Lung (tissue), 12 donors: ENCODE measurements around the gene SLC2A6. TPM values are rescaled to one million over a fixed set of nuclear protein-coding genes. Genes with fewer than 3 reads are reported as not detected.

Experiments used
- ATAC-seq: fragments of 200-7000 bp; cut with Tn5 transposase; one replicate; pipeline ENCODE4 v1.9.1; 2020; ENCODE audit warnings: moderate number of reproducible peaks; ENCODE audit not compliant: insufficient read depth, low FRiP score
- DNase-seq, 3 donors: peaks; one replicate each; pipeline ENCODE4 v3.0.0-alpha.2; 2013 to 2017
- H3K27ac ChIP-seq, 2 donors: one replicate each; pipeline ENCODE4 v1.5.1; 2013; ENCODE audit warnings: mild to moderate bottlenecking in 2 of 2, moderate library complexity in 2 of 2, control low read depth in 1 of 2, inconsistent platforms in 1 of 2, low read depth in 1 of 2, low read length in 1 of 2
- H3K27me3 ChIP-seq, 3 donors: one replicate each; pipeline ENCODE4 v1.5.1; 2013; ENCODE audit warnings: low read length in 2 of 3; ENCODE audit not compliant: control insufficient read depth in 3 of 3, insufficient read depth in 3 of 3
- H3K36me3 ChIP-seq, 4 donors: one replicate each; pipeline ENCODE4 v1.5.1; 2013; ENCODE audit warnings: low read length in 4 of 4, mild to moderate bottlenecking in 1 of 4, moderate library complexity in 1 of 4; ENCODE audit not compliant: control insufficient read depth in 4 of 4, insufficient read depth in 4 of 4
- H3K4me1 ChIP-seq, 5 donors: one replicate each; pipeline ENCODE4 v1.5.1; 2013; ENCODE audit warnings: low read length in 5 of 5, mild to moderate bottlenecking in 2 of 5, moderate library complexity in 1 of 5; ENCODE audit not compliant: control insufficient read depth in 5 of 5, insufficient read depth in 5 of 5
- H3K4me3 ChIP-seq: one replicate; pipeline ENCODE4 v1.5.1; 2013; ENCODE audit warnings: mild to moderate bottlenecking, control low read depth, moderate library complexity
- H3K9ac ChIP-seq, 2 donors: one replicate each; pipeline ENCODE4 v1.5.1; 2013; ENCODE audit warnings: low read length in 2 of 2, control low read depth in 1 of 2; ENCODE audit not compliant: insufficient read depth in 1 of 2
- H3K9me3 ChIP-seq, 4 donors: one replicate each; pipeline ENCODE4 v1.5.1; 2013; ENCODE audit warnings: low read length in 3 of 4, mild to moderate bottlenecking in 1 of 4, moderate library complexity in 1 of 4; ENCODE audit not compliant: control insufficient read depth in 4 of 4, insufficient read depth in 3 of 4
- WGBS, 2 donors: extraction: QIAGEN DNeasy Blood & Tissue Kit; methylation state at CpG; one replicate each; pipeline ENCODE4 v1.1.7; 2013; 5-methylcytosine and 5-hydroxymethylcytosine counted together
- polyA plus RNA-seq, 2 donors: library from polyadenylated mRNA; stranded (reverse); fragments of 200-250 nt; gene quantifications; one replicate each; pipeline ENCODE4 v1.2.1, GENCODE V29; 2013
- total RNA-seq, 2 donors: library from RNA; depleted of rRNA in 1 of 2; stranded (reverse); fragments of >200 nt in 1 of 2; gene quantifications; one replicate each; pipeline ENCODE4 v1.2.1, GENCODE V29; 2014 to 2021
- TF ChIP-seq, protein P1 (sequence below): IDR thresholded peaks from 2 replicates; pipeline ENCODE4 v1.5.1; 2012; ENCODE audit warnings: mild to moderate bottlenecking; ENCODE audit errors: control extremely low read depth, extremely low read depth
- donor health status: control.
- donor health status: control.
- donor health status: Bipolar disorder and iron deficiency.
- donor health status: healthy.
- donor health status: DM: yes; HTN: yes; CAD: no.

SLC2A6 gene
- total and polyA plus RNA-seq, 4 donors: 8.4 to 49.6 (median 18.5) TPM

DNA sequence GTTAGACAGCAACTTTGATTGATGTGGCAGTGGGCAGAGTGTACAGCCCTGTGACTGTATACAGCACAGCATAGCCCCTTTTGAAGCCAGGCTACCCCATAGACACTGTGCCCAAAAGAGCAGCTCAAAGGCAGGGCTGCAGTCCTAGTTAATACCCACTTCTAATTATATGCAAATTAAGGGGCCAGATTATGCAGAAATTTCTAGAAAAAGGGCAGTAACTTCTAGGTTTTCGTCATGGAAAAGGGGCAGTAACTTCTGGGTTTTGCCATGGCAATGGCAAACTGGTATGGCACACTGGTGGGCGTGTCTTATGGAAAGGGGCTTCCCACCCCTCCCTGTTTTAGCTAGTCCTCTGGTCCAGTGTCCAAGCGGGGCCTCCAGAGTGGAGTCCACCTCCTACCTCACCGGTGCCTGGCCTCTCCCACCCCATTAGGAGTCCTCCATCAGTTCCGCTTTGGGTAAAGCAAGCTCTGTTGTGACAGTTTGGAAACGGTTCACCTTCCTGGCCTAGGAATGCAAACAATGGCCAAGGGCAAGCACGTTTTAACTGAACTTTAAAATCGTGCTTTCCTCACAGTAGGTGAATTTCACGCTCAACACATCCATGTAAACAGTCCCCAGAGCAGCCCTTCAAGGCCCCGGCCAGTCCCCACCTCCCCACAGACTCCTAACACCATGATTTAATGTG, 51.1 kb downstream of the SLC2A6 start:
- Histone ChIP-seq H3K36me3 (no peaks in the 10 kb centered on the region), H3K27me3 (peaks cover 0 to 3% (median 3%) of the 10 kb centered on the region in 3 donors), H3K9ac (no peak overlapping the region), H3K4me1 (peaks cover 0 to 5% (median 0%) of the 10 kb centered on the region in 5 donors), H3K9me3 (peaks cover 0 to 3% (median 0%) of the 10 kb centered on the region in 4 donors), H3K27ac (no peak overlapping the region), H3K4me3 (no peak overlapping the region)
- WGBS, 2 donors: 63 to 66% methylated on average over 10 of the region's 10 CpGs
- no peak for ATAC-seq
- TF ChIP-seq, protein P1, sequence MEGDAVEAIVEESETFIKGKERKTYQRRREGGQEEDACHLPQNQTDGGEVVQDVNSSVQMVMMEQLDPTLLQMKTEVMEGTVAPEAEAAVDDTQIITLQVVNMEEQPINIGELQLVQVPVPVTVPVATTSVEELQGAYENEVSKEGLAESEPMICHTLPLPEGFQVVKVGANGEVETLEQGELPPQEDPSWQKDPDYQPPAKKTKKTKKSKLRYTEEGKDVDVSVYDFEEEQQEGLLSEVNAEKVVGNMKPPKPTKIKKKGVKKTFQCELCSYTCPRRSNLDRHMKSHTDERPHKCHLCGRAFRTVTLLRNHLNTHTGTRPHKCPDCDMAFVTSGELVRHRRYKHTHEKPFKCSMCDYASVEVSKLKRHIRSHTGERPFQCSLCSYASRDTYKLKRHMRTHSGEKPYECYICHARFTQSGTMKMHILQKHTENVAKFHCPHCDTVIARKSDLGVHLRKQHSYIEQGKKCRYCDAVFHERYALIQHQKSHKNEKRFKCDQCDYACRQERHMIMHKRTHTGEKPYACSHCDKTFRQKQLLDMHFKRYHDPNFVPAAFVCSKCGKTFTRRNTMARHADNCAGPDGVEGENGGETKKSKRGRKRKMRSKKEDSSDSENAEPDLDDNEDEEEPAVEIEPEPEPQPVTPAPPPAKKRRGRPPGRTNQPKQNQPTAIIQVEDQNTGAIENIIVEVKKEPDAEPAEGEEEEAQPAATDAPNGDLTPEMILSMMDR: no peak
- DNase-seq: no peak

DNA sequence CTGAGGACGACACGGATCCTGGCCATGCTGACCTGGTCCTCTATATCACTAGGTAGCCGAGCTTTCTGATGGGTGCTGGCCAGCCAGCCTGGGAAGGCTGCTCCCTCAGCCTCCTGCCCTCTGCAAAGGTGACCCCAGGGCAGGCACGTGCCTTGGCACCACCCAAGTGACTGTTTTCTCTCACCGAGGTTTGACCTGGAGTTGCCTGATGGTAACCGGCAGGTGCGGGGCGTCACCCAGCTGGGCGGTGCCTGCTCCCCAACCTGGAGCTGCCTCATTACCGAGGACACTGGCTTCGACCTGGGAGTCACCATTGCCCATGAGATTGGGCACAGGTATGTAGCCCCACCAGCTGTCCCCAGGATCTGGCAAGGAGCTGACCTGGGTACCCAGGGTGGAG, 52.9 kb downstream of the SLC2A6 start:
- no peak overlapping the region for H3K27ac ChIP-seq
- ATAC-seq (no peak), DNase-seq (no peak)
- 94 to 97% methylated on average over 11 of the region's 11 CpGs for WGBS, 2 donors
- H3K36me3 ChIP-seq: no peaks in the 10 kb centered on the region
- no peak overlapping the region for H3K4me3 ChIP-seq
- TF ChIP-seq, protein P1: no peak
- peaks cover 0 to 9% (median 0%) of the 10 kb centered on the region in 5 donors for H3K4me1 ChIP-seq
- H3K27me3 ChIP-seq: peaks cover 0 to 3% (median 3%) of the 10 kb centered on the region in 3 donors
- H3K9me3 ChIP-seq: peaks cover 0 to 3% (median 0%) of the 10 kb centered on the region in 4 donors
- H3K9ac ChIP-seq: no peak overlapping the region

DNA sequence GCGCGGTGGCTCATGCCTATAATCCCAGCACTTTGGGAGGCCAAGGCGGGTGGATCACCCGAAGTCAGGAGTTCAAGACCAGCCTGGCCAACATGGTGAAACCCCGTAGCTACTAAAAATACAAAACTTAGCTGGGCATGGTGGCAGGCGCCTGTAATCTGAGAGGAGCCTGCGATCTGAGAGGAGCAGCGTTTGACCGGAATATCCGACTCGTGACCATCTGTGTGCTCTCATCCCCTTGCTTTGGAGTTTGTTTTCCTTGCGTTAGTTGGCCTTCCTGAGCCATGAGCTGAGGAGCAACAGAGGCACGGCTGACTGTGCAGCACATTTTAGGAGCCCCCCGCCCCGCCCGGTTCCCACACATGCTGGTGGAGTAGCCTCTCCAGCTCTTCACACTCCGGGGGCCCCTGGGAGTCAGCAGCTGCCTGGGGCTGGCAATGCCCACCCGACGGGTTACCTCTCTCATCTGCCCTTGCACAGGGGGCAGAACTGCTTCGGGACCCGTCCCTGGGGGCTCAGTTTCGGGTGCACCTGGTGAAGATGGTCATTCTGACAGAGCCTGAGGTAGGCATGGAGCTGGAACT, 53.8 kb downstream of the SLC2A6 start:
- no peak for ATAC-seq
- Histone ChIP-seq H3K4me1 (peaks cover 0 to 9% (median 0%) of the 10 kb centered on the region in 5 donors), H3K27me3 (peaks cover 0 to 3% (median 3%) of the 10 kb centered on the region in 3 donors), H3K9ac (no peak overlapping the region), H3K9me3 (peaks cover 0 to 3% (median 0%) of the 10 kb centered on the region in 4 donors), H3K36me3 (no peaks in the 10 kb centered on the region), H3K4me3 (no peak overlapping the region), H3K27ac (no peak overlapping the region)
- no peak for DNase-seq
- 90 to 95% methylated on average over 22 of the region's 22 CpGs for WGBS, 2 donors
- TF ChIP-seq, protein P1: no peak
